ENCODE results near the gene HS3ST2. TPM values are rescaled to one million over a fixed set of nuclear protein-coding genes. Genes with fewer than 3 reads are reported as not detected.
"Not testable (repeated sequence)": the region's sequence is repeated elsewhere in the genome, so short reads cannot be mapped to it uniquely, and the experiment has no call there.

The HS3ST2 gene
- total RNA-seq, 1 experiment from 2014 or later = not detected

DNA sequence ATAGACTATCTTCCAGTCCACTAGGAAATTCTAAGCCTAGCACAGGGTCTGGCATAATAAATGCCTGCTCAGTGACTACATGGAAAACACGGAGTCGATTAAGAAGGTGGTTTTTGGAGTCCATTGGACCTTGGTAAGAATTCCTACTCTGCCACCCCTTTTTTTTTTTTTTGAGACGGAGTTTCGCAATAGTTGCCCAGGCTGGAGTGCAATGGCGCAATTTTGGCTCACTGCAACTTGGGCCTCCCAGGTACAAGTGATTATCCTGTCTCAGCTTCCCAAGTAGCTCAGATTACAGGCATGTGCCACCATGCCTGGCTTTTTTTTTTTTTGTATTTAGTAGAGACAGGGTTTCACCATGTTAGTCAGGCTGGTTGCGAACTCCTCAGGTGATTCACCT, 123.2 kb downstream of the HS3ST2 start:
- BruUV-seq (replicated peaks) = no TSS peak
- intact Hi-C loops (cut with micrococcal nuclease; ENCODE audit: unreplicated experiment) = no loop called here
- no peak for DNase-seq
- Mint-ChIP-seq H3K27ac (ENCODE audit: unreplicated experiment) (no peak overlapping the region), H3K36me3 (ENCODE audit: insufficient read depth, unreplicated experiment) (no peaks in the 10 kb centered on the region), H3K4me3 (ENCODE audit: low read depth, unreplicated experiment) (no peak overlapping the region), H3K9me3 (ENCODE audit: low read depth, unreplicated experiment) (no peaks in the 10 kb centered on the region), H3K27me3 (ENCODE audit: unreplicated experiment) (peaks cover 82% of the 10 kb centered on the region), H3K4me1 (ENCODE audit: low read depth, unreplicated experiment) (no peaks in the 10 kb centered on the region)
- TF ChIP-seq, protein P1, sequence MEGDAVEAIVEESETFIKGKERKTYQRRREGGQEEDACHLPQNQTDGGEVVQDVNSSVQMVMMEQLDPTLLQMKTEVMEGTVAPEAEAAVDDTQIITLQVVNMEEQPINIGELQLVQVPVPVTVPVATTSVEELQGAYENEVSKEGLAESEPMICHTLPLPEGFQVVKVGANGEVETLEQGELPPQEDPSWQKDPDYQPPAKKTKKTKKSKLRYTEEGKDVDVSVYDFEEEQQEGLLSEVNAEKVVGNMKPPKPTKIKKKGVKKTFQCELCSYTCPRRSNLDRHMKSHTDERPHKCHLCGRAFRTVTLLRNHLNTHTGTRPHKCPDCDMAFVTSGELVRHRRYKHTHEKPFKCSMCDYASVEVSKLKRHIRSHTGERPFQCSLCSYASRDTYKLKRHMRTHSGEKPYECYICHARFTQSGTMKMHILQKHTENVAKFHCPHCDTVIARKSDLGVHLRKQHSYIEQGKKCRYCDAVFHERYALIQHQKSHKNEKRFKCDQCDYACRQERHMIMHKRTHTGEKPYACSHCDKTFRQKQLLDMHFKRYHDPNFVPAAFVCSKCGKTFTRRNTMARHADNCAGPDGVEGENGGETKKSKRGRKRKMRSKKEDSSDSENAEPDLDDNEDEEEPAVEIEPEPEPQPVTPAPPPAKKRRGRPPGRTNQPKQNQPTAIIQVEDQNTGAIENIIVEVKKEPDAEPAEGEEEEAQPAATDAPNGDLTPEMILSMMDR (IDR thresholded peaks at IDR 0.05; ENCODE audit: unreplicated experiment) = no peak
- CTCF ChIA-PET = no interaction called here

DNA sequence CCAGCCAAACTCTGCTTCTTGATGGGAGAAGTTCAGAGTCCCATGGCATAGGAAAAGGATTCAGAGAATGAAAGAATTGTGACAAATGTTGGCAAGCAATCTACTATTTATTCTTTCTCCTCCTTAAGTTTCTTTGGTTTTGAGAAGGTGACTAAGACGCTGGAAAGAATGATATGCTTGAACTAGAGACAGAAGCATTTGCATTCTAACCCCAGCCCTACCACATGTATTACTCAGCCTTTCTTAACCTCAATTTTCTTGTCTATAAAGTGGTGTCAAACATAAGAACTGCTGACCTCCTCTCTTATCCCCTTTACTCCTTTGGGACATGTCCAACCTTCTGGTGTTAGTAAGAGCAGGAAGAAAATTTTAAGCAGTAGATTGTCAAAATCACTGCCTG, 124.7 kb downstream of the HS3ST2 start:
- intact Hi-C loops (cut with micrococcal nuclease; ENCODE audit: unreplicated experiment) = no loop called here
- Mint-ChIP-seq H3K27me3 (ENCODE audit: unreplicated experiment) (peaks cover 82% of the 10 kb centered on the region), H3K4me3 (ENCODE audit: low read depth, unreplicated experiment) (no peak overlapping the region), H3K9me3 (ENCODE audit: low read depth, unreplicated experiment) (no peaks in the 10 kb centered on the region), H3K27ac (ENCODE audit: unreplicated experiment) (no peak overlapping the region), H3K4me1 (ENCODE audit: low read depth, unreplicated experiment) (no peaks in the 10 kb centered on the region), H3K36me3 (ENCODE audit: insufficient read depth, unreplicated experiment) (no peaks in the 10 kb centered on the region)
- CTCF ChIA-PET = no interaction called here
- no TSS peak for BruUV-seq (replicated peaks)
- no peak for DNase-seq
- TF ChIP-seq, protein P1 (IDR thresholded peaks at IDR 0.05; ENCODE audit: unreplicated experiment) = no peak

DNA sequence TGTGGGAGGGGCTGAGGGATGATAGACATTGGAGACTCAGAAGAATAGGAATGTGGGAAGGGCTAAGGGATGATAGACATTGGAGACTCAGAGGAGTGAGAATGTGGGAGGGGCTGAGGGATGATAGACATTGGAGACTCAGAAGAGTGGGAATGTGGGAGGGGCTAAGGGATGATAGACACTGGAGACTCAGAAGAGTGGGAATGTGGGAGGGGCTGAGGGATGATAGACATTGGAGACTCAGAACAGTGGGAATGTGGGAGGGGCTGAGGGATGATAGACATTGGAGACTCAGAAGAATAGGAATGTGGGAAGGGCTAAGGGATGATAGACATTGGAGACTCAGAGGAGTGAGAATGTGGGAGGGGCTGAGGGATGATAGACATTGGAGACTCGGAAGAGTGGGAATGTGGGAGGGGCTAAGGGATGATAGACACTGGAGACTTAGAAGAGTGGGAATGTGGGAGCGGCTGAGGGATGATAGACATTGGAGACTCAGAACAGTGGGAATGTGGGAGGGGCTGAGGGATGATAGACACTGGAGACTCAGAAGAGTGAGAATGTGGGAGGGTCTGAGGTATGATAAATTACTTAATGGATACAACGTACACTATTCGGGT, 125.9 kb downstream of the HS3ST2 start:
- BruUV-seq (replicated peaks); DNase-seq; H3K36me3 Mint-ChIP-seq (ENCODE audit: insufficient read depth, unreplicated experiment); H3K27ac Mint-ChIP-seq (ENCODE audit: unreplicated experiment); H3K9me3 Mint-ChIP-seq (ENCODE audit: low read depth, unreplicated experiment); H3K4me1 Mint-ChIP-seq (ENCODE audit: low read depth, unreplicated experiment); intact Hi-C loops (cut with micrococcal nuclease; ENCODE audit: unreplicated experiment); CTCF ChIA-PET; H3K4me3 Mint-ChIP-seq (ENCODE audit: low read depth, unreplicated experiment): not testable (repeated sequence)
- peaks cover 80% of the 10 kb centered on the region for H3K27me3 Mint-ChIP-seq (ENCODE audit: unreplicated experiment)

DNA sequence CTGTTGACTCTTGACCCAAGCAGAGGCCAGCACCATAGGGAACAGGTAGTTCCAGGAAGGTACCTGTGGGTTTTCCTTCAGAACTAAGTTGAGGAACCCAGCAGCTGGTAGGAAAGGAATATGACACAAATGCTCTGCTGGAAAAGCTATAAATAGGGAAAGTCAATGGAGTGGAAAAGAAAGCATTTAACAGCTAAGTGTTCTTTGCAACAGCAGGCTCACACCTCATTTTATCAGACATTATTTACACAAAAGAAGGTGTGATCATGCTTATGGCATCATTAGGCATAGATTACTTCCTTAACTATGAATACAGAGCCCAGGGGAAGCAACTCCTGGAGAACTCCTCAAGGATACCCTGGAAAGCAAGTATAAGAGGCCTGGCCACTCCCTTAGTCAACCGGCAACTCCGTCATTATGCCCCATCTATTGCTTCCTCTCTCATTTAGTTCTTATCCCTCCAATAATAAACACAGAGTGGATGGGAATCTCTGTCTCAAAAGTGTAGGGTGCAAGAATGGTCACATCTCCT, 128.1 kb downstream of the HS3ST2 start:
- intact Hi-C loops (cut with micrococcal nuclease; ENCODE audit: unreplicated experiment) = no loop called here
- H3K27me3 Mint-ChIP-seq (ENCODE audit: unreplicated experiment) = peaks cover 59% of the 10 kb centered on the region
- no peaks in the 10 kb centered on the region for H3K36me3 Mint-ChIP-seq (ENCODE audit: insufficient read depth, unreplicated experiment)
- no peak overlapping the region for H3K4me3 Mint-ChIP-seq (ENCODE audit: low read depth, unreplicated experiment)
- DNase-seq = no peak
- BruUV-seq (replicated peaks) = no TSS peak
- no peak overlapping the region for H3K27ac Mint-ChIP-seq (ENCODE audit: unreplicated experiment)
- H3K9me3 Mint-ChIP-seq (ENCODE audit: low read depth, unreplicated experiment) = no peaks in the 10 kb centered on the region
- H3K4me1 Mint-ChIP-seq (ENCODE audit: low read depth, unreplicated experiment) = no peaks in the 10 kb centered on the region
- TF ChIP-seq, protein P1 (IDR thresholded peaks at IDR 0.05; ENCODE audit: unreplicated experiment) = no peak
- CTCF ChIA-PET = no interaction called here

DNA sequence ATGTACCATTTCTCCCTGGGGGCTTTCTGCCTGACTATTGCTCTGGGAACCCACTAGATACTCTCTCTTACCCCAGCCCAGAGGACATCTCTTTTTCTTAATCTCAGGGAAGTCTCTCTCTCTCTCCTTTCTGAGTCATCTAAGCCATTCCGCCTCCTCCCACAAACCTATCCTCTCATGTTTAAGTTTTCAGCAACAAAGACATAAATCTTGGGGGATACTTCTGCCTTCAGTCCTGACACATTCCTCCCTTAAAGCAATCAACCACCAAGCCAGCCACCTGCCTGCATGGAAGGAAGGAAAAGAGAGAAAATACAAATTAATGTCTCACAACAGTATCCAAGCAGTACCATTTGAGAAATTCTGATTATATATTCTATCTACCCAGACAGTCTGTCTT, 128.8 kb downstream of the HS3ST2 start:
- Mint-ChIP-seq H3K27ac (ENCODE audit: unreplicated experiment) (no peak overlapping the region), H3K4me1 (ENCODE audit: low read depth, unreplicated experiment) (no peaks in the 10 kb centered on the region), H3K27me3 (ENCODE audit: unreplicated experiment) (peaks cover 59% of the 10 kb centered on the region), H3K36me3 (ENCODE audit: insufficient read depth, unreplicated experiment) (no peaks in the 10 kb centered on the region), H3K4me3 (ENCODE audit: low read depth, unreplicated experiment) (no peak overlapping the region), H3K9me3 (ENCODE audit: low read depth, unreplicated experiment) (no peaks in the 10 kb centered on the region)
- TF ChIP-seq, protein P1 (IDR thresholded peaks at IDR 0.05; ENCODE audit: unreplicated experiment) = no peak
- intact Hi-C loops (cut with micrococcal nuclease; ENCODE audit: unreplicated experiment) = no loop called here
- BruUV-seq (replicated peaks) = no TSS peak
- DNase-seq = no peak
- CTCF ChIA-PET = no interaction called here
